ENCODE data around the gene TMEM235. TPM values are rescaled to one million over a fixed set of nuclear protein-coding genes. Genes with fewer than 3 reads are reported as not detected.

Gene TMEM235
- total and polyA plus RNA-seq, 9 of the 15 experiments (the other 6 are each of a cell fraction or from before 2014, with no cell fraction given) = not detected

- Histone ChIP-seq H2AFZ (ENCODE audit: low read depth, low read length) (no peak overlapping the region), H3K4me1 (replicated peaks in 1 of 2; ENCODE audit: control insufficient read depth in 2 of 2, insufficient read depth in 2 of 2, low read length in 2 of 2) (peaks cover 0 to 12% of the 10 kb centered on the region in 2 experiments; a peak in 3 of 5 replicates), H3K9ac (ENCODE audit: insufficient read depth in 1 of 2, low read depth in 2 of 2, low read length in 2 of 2) (no peak overlapping the region), H3K27me3 (ENCODE audit: control insufficient read depth in 2 of 2, insufficient read depth in 2 of 2, low read length in 2 of 2) (no peaks in the 10 kb centered on the region), H3K4me2 (ENCODE audit: insufficient read depth, low read length) (no peak overlapping the region), H4K20me1 (replicated peaks; ENCODE audit: control insufficient read depth, insufficient read depth, low read length) (0 out of 2 replicates have a peak, but pooled peaks cover 2% of the 10 kb centered on the region), H3K9me3 (replicated peaks; ENCODE audit: control insufficient read depth, insufficient read depth, low read depth, low read length) (no peaks in the 10 kb centered on the region), H3K4me3 (no peak overlapping the region), H3K9me1 (ENCODE audit: control insufficient read depth, insufficient read depth, low read length) (no peaks in the 10 kb centered on the region), H3K79me2 (ENCODE audit: control insufficient read depth, insufficient read depth, low read length) (peaks cover 4% of the 10 kb centered on the region; the same call in 1 of the 3 replicates), H3K36me3 (ENCODE audit: control insufficient read depth, insufficient read depth, low read length) (peaks cover 56% of the 10 kb centered on the region; the same call in 2 of the 3 replicates), H3K27ac (ENCODE audit: extremely low read depth, low read depth, low read length) (no peak overlapping the region)
- DNase-seq (ENCODE audit: extremely low read depth in 1 of 4, low spot score in 3 of 4) (no peak), ATAC-seq (peak; percentile 27; the same call in 2 of the 3 replicates), FAIRE-seq (no peak)
- ChIA-PET CTCF (ENCODE audit: low intra/inter-chr PET ratio) (no interaction called here), POLR2A (interaction anchor here (0.5 to 4.3 kb wide), 8 partner anchors 10 to 200 kb away, joined by 3 to 30 read pairs (median 4); partner anchors contain the start of gene BIRC5)
- intact Hi-C loops (cut with micrococcal nuclease) = no loop called here
- 86% methylated on average over 27 of the region's 27 CpGs for WGBS (ENCODE audit: insufficient coverage, low coverage, missing lambda C conversion rate)
- BruUV-seq (replicated peaks) = no TSS peak
- in situ Hi-C loops (cut with MboI) = no loop called here
- TF ChIP-seq GATAD2A (IDR thresholded peaks at IDR 0.05) (no peak), SAP30 (IDR thresholded peaks at IDR 0.05; ENCODE audit: borderline replicate concordance, insufficient read depth, low read depth, low read length, poor library complexity, severe bottlenecking) (no peak), CBFB (CRISPR knock-in tag; IDR thresholded peaks at IDR 0.05) (no peak), POLR2G (IDR thresholded peaks at IDR 0.05; ENCODE audit: low read depth, low read length) (peak; percentile 53), ETS2 (tag; IDR thresholded peaks at IDR 0.05; ENCODE audit: borderline replicate concordance, poor library complexity, severe bottlenecking) (no peak), SAFB (IDR thresholded peaks at IDR 0.05; ENCODE audit: borderline replicate concordance, low read depth, low read length) (no peak), ZBTB40 (IDR thresholded peaks at IDR 0.05) (no peak), ZBTB40 (CRISPR knock-in tag; IDR thresholded peaks at IDR 0.05) (no peak), ZNF165 (CRISPR knock-in tag; IDR thresholded peaks at IDR 0.05; ENCODE audit: borderline replicate concordance) (no peak), ZNF785 (CRISPR knock-in tag; IDR thresholded peaks at IDR 0.05) (no peak), RBFOX2 (IDR thresholded peaks at IDR 0.05; ENCODE audit: low read depth, low read length) (peak; percentile 39; the same call in 1 of the 2 replicates), CSDE1 (IDR thresholded peaks at IDR 0.05) (no peak), MBD2 (IDR thresholded peaks at IDR 0.05; ENCODE audit: borderline replicate concordance, low read depth) (peak; percentile 33; the same call in 1 of the 2 replicates)
These were observed 7.0 kb upstream of the TMEM235 start for GRCh38 chr17:78224231-78225087.
